GM12878 (cell line): ENCODE measurements around the gene MCTP2. TPM values are rescaled to one million over a fixed set of nuclear protein-coding genes. Genes with fewer than 3 reads are reported as not detected.

Source experiments
- ATAC-seq: fragments of 200-7000 bp; cut with Tn5 transposase; 3 replicates; pipeline ENCODE4 v1.9.1; 2020; ENCODE audit warnings: mild to moderate bottlenecking, moderate library complexity
- BruUV-seq: library from RNA; stranded (reverse); fragments of 400-500 nt; replicated peaks from 2 replicates; lab custom pipeline; 2021; lab: Mats Ljungman, UMichigan
- CTCF ChIA-PET: fragments of 300-600 bp; sonication (Branson Sonifier 250); formaldehyde crosslinking; extraction: SDS; loops from one replicate; lab custom pipeline; 2021; ENCODE audit warnings: inconsistent platforms; lab: Yijun Ruan, JAX
- POLR2A ChIA-PET: fragments of 350-600 bp; formaldehyde crosslinking; extraction: SDS; loops from one replicate; lab custom pipeline; 2021; ENCODE audit warnings: inconsistent platforms; lab: Charles Lee
- RAD21 ChIA-PET: fragments of 300-600 bp; sonication (Branson Sonifier 250); formaldehyde crosslinking; loops from one replicate; lab custom pipeline; 2023; ENCODE audit warnings: antibody characterized with exemption; ENCODE audit not compliant: unreplicated experiment; lab: Charles Lee
- SMC1A ChIA-PET: fragments of 300-600 bp; sonication (Branson Sonifier 250); formaldehyde crosslinking; loops from one replicate; lab custom pipeline; 2023; ENCODE audit not compliant: unreplicated experiment, uncharacterized antibody; lab: Charles Lee
- DNase-seq: peaks from one replicate; pipeline ENCODE4 v3.0.0-alpha.2; 2011; ENCODE audit warnings: low read depth, low spot score
- FAIRE-seq: peaks from 3 replicates; lab custom pipeline; 2011; peaks lifted over from hg19 to GRCh38; lab: Jason Lieb, UNC
- H2AFZ ChIP-seq: 2 replicates; pipeline ENCODE4 v1.6.0; 2011; ENCODE audit warnings: low read depth, low read length, control low read depth; ENCODE audit not compliant: control insufficient read depth
- H3K27ac ChIP-seq: 2 replicates; pipeline ENCODE4 v1.5.1; 2011; ENCODE audit warnings: control low read depth; ENCODE audit not compliant: control insufficient read depth, insufficient read depth
- H3K27me3 ChIP-seq, 2 experiments: replicated peaks in 1 of 2; 2 replicates each; pipeline versions ENCODE4 v1.6.0 to v1.6.1; 2011; ENCODE audit warnings: low read length in 1 of 2; ENCODE audit not compliant: control insufficient read depth in 2 of 2, insufficient read depth in 2 of 2
- H3K36me3 ChIP-seq, 2 experiments: 2 replicates each; pipeline ENCODE4 v1.5.1; 2011; ENCODE audit warnings: low read length in 1 of 2; ENCODE audit not compliant: control insufficient read depth in 2 of 2, insufficient read depth in 2 of 2
- H3K4me1 ChIP-seq: 2 replicates; pipeline ENCODE4 v1.6.1; 2011; ENCODE audit warnings: mild to moderate bottlenecking, low read length, moderate library complexity, mixed read lengths; ENCODE audit not compliant: control insufficient read depth, insufficient read depth
- H3K4me2 ChIP-seq: 2 replicates; pipeline ENCODE4 v1.6.0; 2011; ENCODE audit warnings: control low read depth; ENCODE audit not compliant: control insufficient read depth, insufficient read depth
- H3K4me3 ChIP-seq: fragments of 200-600 bp; sonication (generic); 2 replicates; pipeline ENCODE4 v1.5.1; 2016
- H3K79me2 ChIP-seq: 2 replicates; pipeline ENCODE4 v1.6.0; 2011; ENCODE audit warnings: low read length; ENCODE audit not compliant: control insufficient read depth, insufficient read depth
- H3K9ac ChIP-seq: 2 replicates; pipeline ENCODE4 v1.8.0; 2011; ENCODE audit warnings: low read length, control low read depth, mixed read lengths; ENCODE audit not compliant: control insufficient read depth, insufficient read depth
- H3K9me3 ChIP-seq: replicated peaks from 3 replicates; pipeline ENCODE4 v1.5.1; 2011; ENCODE audit warnings: mild to moderate bottlenecking, low read length; ENCODE audit not compliant: control insufficient read depth, insufficient read depth
- H4K20me1 ChIP-seq: 2 replicates; pipeline ENCODE4 v1.6.0; 2011; ENCODE audit not compliant: control insufficient read depth, insufficient read depth
- BACH1 ChIP-seq: fragments of 450-650 bp; IDR thresholded peaks from 2 replicates; pipeline ENCODE4 v1.6.1; 2017; ENCODE audit warnings: mild to moderate bottlenecking, borderline replicate concordance
- BHLHE40 ChIP-seq, 2 experiments: fragments of 450-650 bp in 1 of 2; IDR thresholded peaks; 2 replicates each; pipeline ENCODE4 v1.6.1; 2011 to 2017; ENCODE audit warnings: low read depth in 2 of 2, borderline replicate concordance in 1 of 2, improper control_type of control experiment in 1 of 2, low read length in 1 of 2, mild to moderate bottlenecking in 1 of 2
- ETV6 ChIP-seq, 2 experiments: fragments of 450-650 bp in 1 of 2; IDR thresholded peaks in 1 of 2; conservative IDR thresholded peaks in 1 of 2; 2 replicates each; pipeline ENCODE4 v1.6.1; 2014; ENCODE audit warnings: antibody characterized with exemption in 1 of 2, borderline replicate concordance in 1 of 2, low read depth in 1 of 2, mild to moderate bottlenecking in 1 of 2, moderate library complexity in 1 of 2
- POU2F2 ChIP-seq: IDR thresholded peaks from 3 replicates; pipeline ENCODE4 v1.6.1; 2011; ENCODE audit warnings: low read depth, mild to moderate bottlenecking, low read length, borderline replicate concordance
- RAD21 ChIP-seq: IDR thresholded peaks from 2 replicates; pipeline ENCODE4 v1.6.1; 2011; ENCODE audit warnings: mild to moderate bottlenecking, low read depth, low read length, moderate library complexity; ENCODE audit not compliant: insufficient read depth
- RUNX3 ChIP-seq: IDR thresholded peaks from 2 replicates; pipeline ENCODE4 v1.6.1; 2012; ENCODE audit warnings: low read length, inconsistent platforms
- STAT3 ChIP-seq: IDR thresholded peaks from 2 replicates; pipeline ENCODE4 v1.6.1; 2011; ENCODE audit warnings: low read depth, low read length, improper control_type of control experiment
- TAF1 ChIP-seq: IDR thresholded peaks from 2 replicates; pipeline ENCODE4 v1.6.1; 2011; ENCODE audit warnings: mild to moderate bottlenecking, low read depth, low read length, borderline replicate concordance
- TBL1XR1 ChIP-seq: IDR thresholded peaks from 2 replicates; pipeline ENCODE4 v1.6.1; 2012; ENCODE audit warnings: low read depth, low read length, improper control_type of control experiment
- ZNF207 ChIP-seq: fragments of 450-650 bp; IDR thresholded peaks from 2 replicates; pipeline ENCODE4 v1.6.1; 2014; ENCODE audit warnings: antibody characterized with exemption, mild to moderate bottlenecking, borderline replicate concordance
- WGBS: methylation state at CpG from one replicate; pipeline ENCODE4 v1.1.6; 2016; ENCODE audit warnings: low lambda C conversion rate; ENCODE audit not compliant: insufficient replicate concordance, insufficient coverage; ENCODE audit errors: missing lambda C conversion rate; 5-methylcytosine and 5-hydroxymethylcytosine counted together
- in situ Hi-C: fragments of 300-500 bp; cut with MboI; formaldehyde crosslinking; loops from 9 replicates; pipeline ENCODE4 v1.14.3; 2018; ENCODE audit warnings: mixed read lengths
- intact Hi-C: fragments of 100-400 bp; cut with micrococcal nuclease; formaldehyde crosslinking; loops from one replicate; pipeline ENCODE4 v1.14.2; 2022; ENCODE audit not compliant: unreplicated experiment
- polyA plus RNA-seq, 11 experiments: library from polyadenylated mRNA; depleted of rRNA in 4 of 11; unstranded in 6 of 11; stranded (reverse) in 5 of 11; fragments of >200 nt; fragmentation: Nextera tagmentation in 4 of 11; fragmentation: Illumina TruSeq in 1 of 11; extraction: Ambion mirVana in 4 of 11; extraction: Trizol in 1 of 11; gene quantifications; 1 replicate in 1 of 11; 2 replicates in 10 of 11; pipeline versions ENCODE4 v1.2.1 to v1.2.3, GENCODE V29; 2011 to 2016; ENCODE audit warnings: inconsistent platforms in 2 of 11, missing spikeins in 2 of 11, low read depth in 1 of 11
- total RNA-seq, 4 experiments: library from RNA; depleted of rRNA in 3 of 4; stranded (reverse); fragments of >200 nt in 3 of 4; fragmentation: Illumina TruSeq in 1 of 4; extraction: Trizol in 1 of 4; gene quantifications; 2 replicates each; pipeline versions ENCODE4 v1.2.1 to v1.2.3, GENCODE V29; 2013 to 2021
- TF ChIP-seq, protein P1 (sequence below): IDR thresholded peaks from 2 replicates; pipeline ENCODE4 v1.6.1; 2011; ENCODE audit warnings: low read depth, mild to moderate bottlenecking, low read length, moderate library complexity, borderline replicate concordance; ENCODE audit errors: extremely low read depth
- TF ChIP-seq, protein P2 (sequence below): fragments of 450-650 bp; IDR thresholded peaks from 2 replicates; pipeline ENCODE4 v1.6.1; 2017; ENCODE audit warnings: mild to moderate bottlenecking, low read depth, inconsistent platforms; ENCODE audit not compliant: poor library complexity, severe bottlenecking

MCTP2 gene
- total and polyA plus RNA-seq, 10 of the 15 experiments (the other 5 are each of a cell fraction or from before 2014, with no cell fraction given) = 0.24 to 48.5 (median 0.88) TPM

DNA sequence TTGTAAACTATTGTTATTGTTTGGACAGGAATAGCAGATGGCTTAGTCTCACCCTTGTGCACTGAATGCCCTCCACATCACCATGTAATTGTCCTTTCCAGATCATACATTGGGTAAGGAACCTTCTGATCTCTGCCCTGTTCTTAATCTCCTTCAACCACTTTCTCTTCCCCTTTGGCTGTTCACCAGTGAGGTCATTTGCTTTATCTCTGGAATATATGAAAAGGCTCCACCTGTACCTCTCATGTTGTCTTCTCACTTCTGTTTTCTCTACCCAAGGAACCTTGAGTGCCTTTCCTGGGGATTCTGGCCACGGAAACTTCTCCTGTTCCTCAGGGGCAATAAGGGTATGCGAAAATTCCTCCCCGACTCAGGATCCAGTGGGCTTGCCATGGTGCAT is 28.5 kb downstream of the MCTP2 start (continued):
- TF ChIP-seq, protein P1, sequence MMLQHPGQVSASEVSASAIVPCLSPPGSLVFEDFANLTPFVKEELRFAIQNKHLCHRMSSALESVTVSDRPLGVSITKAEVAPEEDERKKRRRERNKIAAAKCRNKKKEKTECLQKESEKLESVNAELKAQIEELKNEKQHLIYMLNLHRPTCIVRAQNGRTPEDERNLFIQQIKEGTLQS = no peak

DNA sequence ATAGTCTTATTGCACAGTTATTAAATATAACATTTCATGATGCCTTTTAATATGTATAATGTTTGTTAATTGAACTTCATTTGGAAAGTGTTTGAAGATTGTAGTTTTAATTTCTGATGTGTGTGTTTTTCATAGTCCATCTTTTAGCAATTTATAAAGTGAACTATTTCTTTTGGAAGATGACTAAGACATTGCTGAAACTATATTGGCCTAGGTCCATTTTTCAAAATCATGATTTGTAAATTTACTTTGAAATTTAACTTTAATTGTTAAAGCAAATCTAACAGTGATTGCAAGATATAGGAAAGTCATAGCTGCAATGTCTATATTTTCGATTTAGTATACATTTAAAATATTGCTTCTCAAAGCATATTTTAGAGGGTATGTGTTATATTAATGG is 30.8 kb downstream of the MCTP2 start:
- 0% methylated on average over 1 of the region's 1 CpG for WGBS
- Histone ChIP-seq H3K27ac (no peak overlapping the region), H2AFZ (no peak overlapping the region), H4K20me1 (no peaks in the 10 kb centered on the region), H3K79me2 (no peaks in the 10 kb centered on the region), H3K4me1 (peaks cover 2% of the 10 kb centered on the region; the same call in 1 of the 2 replicates), H3K4me2 (no peak overlapping the region), H3K4me3 (no peak overlapping the region), H3K9me3 (no peaks in the 10 kb centered on the region), H3K9ac (no peak overlapping the region), H3K36me3 (no peaks in the 10 kb centered on the region), H3K27me3 (no peaks in the 10 kb centered on the region)
- ChIA-PET CTCF (interaction anchor here (0.6 to 3.0 kb wide), 8 partner anchors 9 to 97 kb away, joined by 3 to 14 read pairs (median 7); partner anchors contain the start of gene MCTP2), RAD21 (interaction anchor here (1.0 to 4.8 kb wide), 7 partner anchors 21 to 99 kb away, joined by 3 to 59 read pairs (median 6); partner anchors contain the start of gene MCTP2), POLR2A (interaction anchor here (0.5 to 3.5 kb wide), 6 partner anchors 9 to 31 kb away, joined by 4 to 23 read pairs (median 14); partner anchors contain the start of gene MCTP2), SMC1A (interaction anchor here (0.9 to 6.5 kb wide), 12 partner anchors 7 to 96 kb away, joined by 3 to 106 read pairs (median 4); partner anchors contain the start of gene MCTP2)
- ATAC-seq (no peak), FAIRE-seq (no peak), DNase-seq (no peak)
- no TSS peak for BruUV-seq
- in situ Hi-C loops = no loop called here
- intact Hi-C loops = loop anchor here (2.0 kb wide), 1 partner anchor 25 kb away; no protein-coding TSS in a partner anchor
- no peak for TF ChIP-seq POU2F2
- TF ChIP-seq, protein P2, sequence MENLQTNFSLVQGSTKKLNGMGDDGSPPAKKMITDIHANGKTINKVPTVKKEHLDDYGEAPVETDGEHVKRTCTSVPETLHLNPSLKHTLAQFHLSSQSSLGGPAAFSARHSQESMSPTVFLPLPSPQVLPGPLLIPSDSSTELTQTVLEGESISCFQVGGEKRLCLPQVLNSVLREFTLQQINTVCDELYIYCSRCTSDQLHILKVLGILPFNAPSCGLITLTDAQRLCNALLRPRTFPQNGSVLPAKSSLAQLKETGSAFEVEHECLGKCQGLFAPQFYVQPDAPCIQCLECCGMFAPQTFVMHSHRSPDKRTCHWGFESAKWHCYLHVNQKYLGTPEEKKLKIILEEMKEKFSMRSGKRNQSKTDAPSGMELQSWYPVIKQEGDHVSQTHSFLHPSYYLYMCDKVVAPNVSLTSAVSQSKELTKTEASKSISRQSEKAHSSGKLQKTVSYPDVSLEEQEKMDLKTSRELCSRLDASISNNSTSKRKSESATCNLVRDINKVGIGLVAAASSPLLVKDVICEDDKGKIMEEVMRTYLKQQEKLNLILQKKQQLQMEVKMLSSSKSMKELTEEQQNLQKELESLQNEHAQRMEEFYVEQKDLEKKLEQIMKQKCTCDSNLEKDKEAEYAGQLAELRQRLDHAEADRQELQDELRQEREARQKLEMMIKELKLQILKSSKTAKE = no peak
- no peak for TF ChIP-seq TAF1
- TF ChIP-seq, protein P1 = no peak
- TF ChIP-seq BHLHE40 (IDR thresholded peaks at IDR 0.05; ENCODE audit: borderline replicate concordance in 1 of 2, low read depth in 2 of 2, low read length in 1 of 2) = no peak
- no peak for TF ChIP-seq RUNX3
- no peak for TF ChIP-seq ETV6 (conservative IDR thresholded peaks at IDR 0.05 in 1 of 2, IDR thresholded peaks at IDR 0.05 in 1 of 2; ENCODE audit: borderline replicate concordance in 1 of 2, low read depth in 1 of 2)
- TF ChIP-seq BACH1 = no peak
- TF ChIP-seq ZNF207 = no peak
- TF ChIP-seq STAT3 = no peak
- TF ChIP-seq TBL1XR1 = no peak
- no peak for TF ChIP-seq RAD21
